GM18517 (cell line): ENCODE results near the gene NHLH1.

Experiments
- ATAC-seq: cut with Tn5 transposase; IDR thresholded peaks from one replicate; pipeline ENCODE4 v1.9.1; 2021; ENCODE audit warnings: mild to moderate bottlenecking, moderate library complexity; ENCODE audit not compliant: unreplicated experiment

NHLH1 gene

GRCh38 chr1:160366731-160367515 is at the start of gene NHLH1:
Gene NHLH1 (plus strand): TSS chr1:160367071. CDS start chr1:160370732, 3,661 bp downstream.
- no peak for ATAC-seq

GRCh38 chr1:160322831-160323230 is 44.0 kb upstream of the NHLH1 start:
- ATAC-seq = no peak

GRCh38 chr1:160325252-160325651 is 41.6 kb upstream of the NHLH1 start:
- no peak for ATAC-seq

- no peak for ATAC-seq
Measured at GRCh38 chr1:160326418-160326817, 40.5 kb upstream of the NHLH1 start.

- no peak for ATAC-seq
Measured at GRCh38 chr1:160328184-160328583, 38.7 kb upstream of the NHLH1 start.

GRCh38 chr1:160330119-160330518 is 36.8 kb upstream of the NHLH1 start:
- no peak for ATAC-seq

GRCh38 chr1:160332516-160332915 is 34.4 kb upstream of the NHLH1 start:
- ATAC-seq = no peak

- no peak for ATAC-seq
Measured at GRCh38 chr1:160338580-160338979, 28.3 kb upstream of the NHLH1 start.

GRCh38 chr1:160340146-160340545 is 26.7 kb upstream of the NHLH1 start:
- ATAC-seq = no peak

GRCh38 chr1:160340866-160341265 is 26.0 kb upstream of the NHLH1 start:
- ATAC-seq = no peak

GRCh38 chr1:160342526-160342925 is 24.3 kb upstream of the NHLH1 start:
- ATAC-seq = no peak

GRCh38 chr1:160342953-160343869 is 23.7 kb upstream of the NHLH1 start, which contains the start of the genes COPA and NCSTN:
Gene COPA (minus strand): TSS chr1:160343250. CDS start chr1:160343170, 80 bp downstream.
Gene NCSTN (plus strand): TSS chr1:160343383. CDS start chr1:160343397, 14 bp downstream.
- ATAC-seq = peak; percentile 79

- ATAC-seq = no peak
Measured at GRCh38 chr1:160344241-160344640, 22.6 kb upstream of the NHLH1 start.

- no peak for ATAC-seq
Measured at GRCh38 chr1:160344936-160345335, 21.9 kb upstream of the NHLH1 start.

GRCh38 chr1:160346463-160346862 is 20.4 kb upstream of the NHLH1 start:
- no peak for ATAC-seq

GRCh38 chr1:160346958-160347357 is 19.9 kb upstream of the NHLH1 start:
- no peak for ATAC-seq

GRCh38 chr1:160351629-160352028 is 15.2 kb upstream of the NHLH1 start:
- no peak for ATAC-seq

GRCh38 chr1:160352555-160352954 is 14.3 kb upstream of the NHLH1 start:
- no peak for ATAC-seq

- ATAC-seq = no peak
Measured at GRCh38 chr1:160353223-160353622, 13.6 kb upstream of the NHLH1 start.

GRCh38 chr1:160354388-160354985 is 12.4 kb upstream of the NHLH1 start:
- ATAC-seq = no peak

- no peak for ATAC-seq
Measured at GRCh38 chr1:160357286-160358002, 9.4 kb upstream of the NHLH1 start.
